HEK293 (cell line): ENCODE measurements around the gene C1QTNF12.

Experiments
- BCL11B ChIP-seq: fragments of 450-650 bp; formaldehyde crosslinking; IDR thresholded peaks from 2 replicates; pipeline ENCODE4 v1.5.1; 2016; ENCODE audit warnings: low read depth, missing biosample characterization, missing genetic modification characterization
- KLF10 ChIP-seq: fragments of 450-650 bp; IDR thresholded peaks from 2 replicates; pipeline ENCODE4 v1.5.1; 2018; ENCODE audit warnings: missing biosample characterization, mild to moderate bottlenecking, missing genetic modification characterization
- KLF9 ChIP-seq: fragments of 450-650 bp; formaldehyde crosslinking; IDR thresholded peaks from 2 replicates; pipeline ENCODE4 v1.5.1; 2016; ENCODE audit warnings: missing biosample characterization, missing genetic modification characterization, low read depth
- OSR2 ChIP-seq: fragments of 450-650 bp; formaldehyde crosslinking; IDR thresholded peaks from 2 replicates; pipeline ENCODE4 v1.5.1; 2016; ENCODE audit warnings: missing biosample characterization, missing genetic modification characterization
- SP2 ChIP-seq: fragments of 450-650 bp; formaldehyde crosslinking; IDR thresholded peaks from 2 replicates; pipeline ENCODE4 v1.5.1; 2016; ENCODE audit warnings: missing biosample characterization, missing genetic modification characterization
- YY2 ChIP-seq: fragments of 450-650 bp; formaldehyde crosslinking; IDR thresholded peaks from 2 replicates; pipeline ENCODE4 v1.5.1; 2016; ENCODE audit warnings: missing biosample characterization, missing genetic modification characterization
- ZFP41 ChIP-seq: fragments of 450-650 bp; formaldehyde crosslinking; IDR thresholded peaks from 2 replicates; pipeline ENCODE4 v1.5.1; 2016; ENCODE audit warnings: missing biosample characterization, missing genetic modification characterization, borderline replicate concordance
- ZNF184 ChIP-seq: fragments of 450-650 bp; IDR thresholded peaks from 2 replicates; pipeline ENCODE4 v1.5.1; 2018; ENCODE audit warnings: missing biosample characterization, mild to moderate bottlenecking, missing genetic modification characterization
- ZNF2 ChIP-seq: fragments of 450-650 bp; formaldehyde crosslinking; IDR thresholded peaks from 2 replicates; pipeline ENCODE4 v1.5.1; 2016; ENCODE audit warnings: missing biosample characterization, missing genetic modification characterization
- ZNF214 ChIP-seq: fragments of 450-650 bp; formaldehyde crosslinking; IDR thresholded peaks from 2 replicates; pipeline ENCODE4 v1.5.1; 2017; ENCODE audit warnings: missing biosample characterization, mild to moderate bottlenecking, missing genetic modification characterization, borderline replicate concordance
- ZNF221 ChIP-seq: fragments of 450-650 bp; formaldehyde crosslinking; IDR thresholded peaks from 2 replicates; pipeline ENCODE4 v1.5.1; 2017; ENCODE audit warnings: missing biosample characterization, missing genetic modification characterization, borderline replicate concordance
- ZNF223 ChIP-seq: fragments of 450-650 bp; formaldehyde crosslinking; IDR thresholded peaks from 2 replicates; pipeline ENCODE4 v1.5.1; 2016; ENCODE audit warnings: missing biosample characterization, missing genetic modification characterization
- ZNF239 ChIP-seq: fragments of 450-650 bp; formaldehyde crosslinking; IDR thresholded peaks from 2 replicates; pipeline ENCODE4 v1.5.1; 2016; ENCODE audit warnings: missing biosample characterization, missing genetic modification characterization
- ZNF292 ChIP-seq: fragments of 450-650 bp; formaldehyde crosslinking; IDR thresholded peaks from 2 replicates; pipeline ENCODE4 v1.5.1; 2016; ENCODE audit warnings: low read depth, missing biosample characterization, missing genetic modification characterization, borderline replicate concordance
- ZNF324 ChIP-seq: fragments of 450-650 bp; formaldehyde crosslinking; IDR thresholded peaks from 2 replicates; pipeline ENCODE4 v1.5.1; 2016; ENCODE audit warnings: missing biosample characterization, missing genetic modification characterization
- ZNF354C ChIP-seq: fragments of 450-650 bp; formaldehyde crosslinking; IDR thresholded peaks from 2 replicates; pipeline ENCODE4 v1.5.1; 2016; ENCODE audit warnings: missing biosample characterization, missing genetic modification characterization, low read depth, borderline replicate concordance
- ZNF391 ChIP-seq: fragments of 450-650 bp; formaldehyde crosslinking; IDR thresholded peaks from 2 replicates; pipeline ENCODE4 v1.5.1; 2016; ENCODE audit warnings: low read depth, missing biosample characterization, missing genetic modification characterization, borderline replicate concordance
- ZNF416 ChIP-seq: fragments of 450-650 bp; formaldehyde crosslinking; IDR thresholded peaks from 2 replicates; pipeline ENCODE4 v1.5.1; 2016; ENCODE audit warnings: missing biosample characterization, missing genetic modification characterization
- ZNF473 ChIP-seq: fragments of 450-650 bp; formaldehyde crosslinking; IDR thresholded peaks from 2 replicates; pipeline ENCODE4 v1.5.1; 2017; ENCODE audit warnings: missing biosample characterization, missing genetic modification characterization
- ZNF521 ChIP-seq: fragments of 450-650 bp; formaldehyde crosslinking; IDR thresholded peaks from 2 replicates; pipeline ENCODE4 v1.5.1; 2017; ENCODE audit warnings: missing biosample characterization, mild to moderate bottlenecking, missing genetic modification characterization
- ZNF560 ChIP-seq: fragments of 450-650 bp; formaldehyde crosslinking; IDR thresholded peaks from 2 replicates; pipeline ENCODE4 v1.5.1; 2017; ENCODE audit warnings: missing biosample characterization, missing genetic modification characterization, borderline replicate concordance
- ZNF561 ChIP-seq: fragments of 450-650 bp; IDR thresholded peaks from 2 replicates; pipeline ENCODE4 v1.5.1; 2018; ENCODE audit warnings: missing biosample characterization, missing genetic modification characterization, borderline replicate concordance
- ZNF585B ChIP-seq: fragments of 450-650 bp; formaldehyde crosslinking; IDR thresholded peaks from 2 replicates; pipeline ENCODE4 v1.5.1; 2016; ENCODE audit warnings: missing biosample characterization, missing genetic modification characterization
- ZNF654 ChIP-seq: fragments of 450-650 bp; formaldehyde crosslinking; IDR thresholded peaks from 2 replicates; pipeline ENCODE4 v1.5.1; 2016; ENCODE audit warnings: low read depth, missing biosample characterization, missing genetic modification characterization
- ZNF664 ChIP-seq: fragments of 450-650 bp; formaldehyde crosslinking; IDR thresholded peaks from 2 replicates; pipeline ENCODE4 v1.5.1; 2016; ENCODE audit warnings: missing biosample characterization, missing genetic modification characterization
- ZNF747 ChIP-seq: fragments of 450-650 bp; formaldehyde crosslinking; IDR thresholded peaks from 2 replicates; pipeline ENCODE4 v1.5.1; 2016; ENCODE audit warnings: missing biosample characterization, missing genetic modification characterization
- ZNF777 ChIP-seq: fragments of 450-650 bp; formaldehyde crosslinking; IDR thresholded peaks from 2 replicates; pipeline ENCODE4 v1.5.1; 2017; ENCODE audit warnings: missing biosample characterization, missing genetic modification characterization, borderline replicate concordance
- ZNF830 ChIP-seq: fragments of 450-650 bp; IDR thresholded peaks from 2 replicates; pipeline ENCODE4 v1.5.0; 2018; ENCODE audit warnings: missing biosample characterization, missing genetic modification characterization, low read depth, mild to moderate bottlenecking, moderate library complexity
- TF ChIP-seq, protein P1 (sequence below): fragments of 450-650 bp; formaldehyde crosslinking; IDR thresholded peaks from 2 replicates; pipeline ENCODE4 v1.5.1; 2016; ENCODE audit warnings: missing biosample characterization, missing genetic modification characterization
- TF ChIP-seq, protein P2 (sequence below): fragments of 450-650 bp; formaldehyde crosslinking; IDR thresholded peaks from 2 replicates; pipeline ENCODE4 v1.5.1; 2016; ENCODE audit warnings: missing biosample characterization, missing genetic modification characterization
- TF ChIP-seq, protein P3 (sequence below): fragments of 450-650 bp; formaldehyde crosslinking; IDR thresholded peaks from 2 replicates; pipeline ENCODE4 v1.5.1; 2016; ENCODE audit warnings: missing biosample characterization, missing genetic modification characterization
- TF ChIP-seq, protein P4 (sequence below): fragments of 450-650 bp; formaldehyde crosslinking; conservative IDR thresholded peaks from 2 replicates; pipeline ENCODE4 v1.5.1; 2016; ENCODE audit warnings: low read depth, missing biosample characterization, missing genetic modification characterization

The C1QTNF12 gene

DNA sequence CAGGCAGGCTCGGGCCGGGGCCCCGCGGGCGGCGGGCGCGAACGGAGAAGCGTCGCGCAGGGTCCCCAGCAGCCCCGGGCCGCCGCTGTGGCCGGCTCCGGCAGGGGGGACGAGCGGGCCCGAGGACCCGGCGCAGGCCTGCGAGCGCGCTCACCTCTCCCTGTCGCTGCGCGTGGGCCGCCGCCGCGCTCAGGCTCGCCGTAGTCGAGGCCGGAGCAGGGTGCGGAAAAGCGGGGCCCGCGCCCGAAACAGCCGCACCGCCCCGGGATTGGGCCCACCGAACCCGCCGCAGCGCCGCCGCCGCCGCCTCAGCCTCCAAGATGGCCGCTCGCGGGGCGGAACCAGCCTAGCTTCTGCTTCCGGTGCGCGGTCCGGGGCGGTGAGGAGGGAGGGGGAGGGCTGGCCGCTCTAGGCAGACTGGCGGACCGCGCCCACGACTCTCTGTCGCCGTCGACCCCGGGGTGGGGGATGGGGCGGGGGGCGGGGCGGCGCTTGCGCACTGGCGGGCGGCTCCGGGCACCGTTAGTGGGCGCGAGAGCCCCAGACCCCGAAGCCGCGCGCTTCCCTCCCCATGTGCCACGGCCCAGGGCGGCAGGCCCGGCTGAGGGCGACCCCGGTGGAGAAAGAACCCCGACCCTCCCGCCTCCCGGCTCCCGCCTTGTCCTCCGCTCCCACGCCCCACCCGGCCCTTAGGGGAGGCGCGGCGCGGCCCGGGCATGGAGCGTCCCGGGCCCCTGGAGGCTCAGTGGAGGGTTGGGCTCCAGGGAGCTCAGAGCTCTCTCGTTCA lies 27.2 kb upstream of the C1QTNF12 start, which contains the start of gene UBE2J2 (continued):
- TF ChIP-seq, protein P1, sequence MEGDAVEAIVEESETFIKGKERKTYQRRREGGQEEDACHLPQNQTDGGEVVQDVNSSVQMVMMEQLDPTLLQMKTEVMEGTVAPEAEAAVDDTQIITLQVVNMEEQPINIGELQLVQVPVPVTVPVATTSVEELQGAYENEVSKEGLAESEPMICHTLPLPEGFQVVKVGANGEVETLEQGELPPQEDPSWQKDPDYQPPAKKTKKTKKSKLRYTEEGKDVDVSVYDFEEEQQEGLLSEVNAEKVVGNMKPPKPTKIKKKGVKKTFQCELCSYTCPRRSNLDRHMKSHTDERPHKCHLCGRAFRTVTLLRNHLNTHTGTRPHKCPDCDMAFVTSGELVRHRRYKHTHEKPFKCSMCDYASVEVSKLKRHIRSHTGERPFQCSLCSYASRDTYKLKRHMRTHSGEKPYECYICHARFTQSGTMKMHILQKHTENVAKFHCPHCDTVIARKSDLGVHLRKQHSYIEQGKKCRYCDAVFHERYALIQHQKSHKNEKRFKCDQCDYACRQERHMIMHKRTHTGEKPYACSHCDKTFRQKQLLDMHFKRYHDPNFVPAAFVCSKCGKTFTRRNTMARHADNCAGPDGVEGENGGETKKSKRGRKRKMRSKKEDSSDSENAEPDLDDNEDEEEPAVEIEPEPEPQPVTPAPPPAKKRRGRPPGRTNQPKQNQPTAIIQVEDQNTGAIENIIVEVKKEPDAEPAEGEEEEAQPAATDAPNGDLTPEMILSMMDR (tag by site-specific recombination): no peak
- TF ChIP-seq ZNF2 (no peak), ZNF214 (tag by site-specific recombination) (no peak), ZNF292 (tag by site-specific recombination) (no peak), ZNF324 (tag by site-specific recombination) (no peak), ZNF560 (tag by site-specific recombination) (no peak), OSR2 (tag by site-specific recombination) (no peak), ZNF777 (tag by site-specific recombination) (no peak), ZNF223 (tag by site-specific recombination) (no peak), KLF9 (tag by site-specific recombination) (peak; percentile 62; the same call in 1 of the 2 replicates), ZNF561 (tag by site-specific recombination) (no peak), ZNF473 (tag by site-specific recombination) (no peak), ZNF184 (tag by site-specific recombination) (no peak), SP2 (tag by site-specific recombination) (peak; percentile 80), ZNF391 (tag by site-specific recombination) (no peak), ZNF585B (tag by site-specific recombination) (no peak), ZNF416 (tag by site-specific recombination) (no peak), ZNF747 (tag by site-specific recombination) (no peak), YY2 (peak; percentile 84), KLF10 (tag by site-specific recombination) (no peak), BCL11B (tag by site-specific recombination) (no peak), ZNF521 (no peak), ZNF354C (tag by site-specific recombination) (no peak), ZNF664 (no peak), ZNF830 (tag by site-specific recombination) (no peak), ZNF221 (tag by site-specific recombination) (no peak), ZNF654 (tag by site-specific recombination) (no peak), ZNF239 (tag by site-specific recombination) (no peak), ZFP41 (tag by site-specific recombination) (no peak)
- TF ChIP-seq, protein P2, sequence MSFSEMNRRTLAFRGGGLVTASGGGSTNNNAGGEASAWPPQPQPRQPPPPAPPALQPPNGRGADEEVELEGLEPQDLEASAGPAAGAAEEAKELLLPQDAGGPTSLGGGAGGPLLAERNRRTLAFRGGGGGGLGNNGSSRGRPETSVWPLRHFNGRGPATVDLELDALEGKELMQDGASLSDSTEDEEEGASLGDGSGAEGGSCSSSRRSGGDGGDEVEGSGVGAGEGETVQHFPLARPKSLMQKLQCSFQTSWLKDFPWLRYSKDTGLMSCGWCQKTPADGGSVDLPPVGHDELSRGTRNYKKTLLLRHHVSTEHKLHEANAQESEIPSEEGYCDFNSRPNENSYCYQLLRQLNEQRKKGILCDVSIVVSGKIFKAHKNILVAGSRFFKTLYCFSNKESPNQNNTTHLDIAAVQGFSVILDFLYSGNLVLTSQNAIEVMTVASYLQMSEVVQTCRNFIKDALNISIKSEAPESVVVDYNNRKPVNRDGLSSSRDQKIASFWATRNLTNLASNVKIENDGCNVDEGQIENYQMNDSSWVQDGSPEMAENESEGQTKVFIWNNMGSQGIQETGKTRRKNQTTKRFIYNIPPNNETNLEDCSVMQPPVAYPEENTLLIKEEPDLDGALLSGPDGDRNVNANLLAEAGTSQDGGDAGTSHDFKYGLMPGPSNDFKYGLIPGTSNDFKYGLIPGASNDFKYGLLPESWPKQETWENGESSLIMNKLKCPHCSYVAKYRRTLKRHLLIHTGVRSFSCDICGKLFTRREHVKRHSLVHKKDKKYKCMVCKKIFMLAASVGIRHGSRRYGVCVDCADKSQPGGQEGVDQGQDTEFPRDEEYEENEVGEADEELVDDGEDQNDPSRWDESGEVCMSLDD (tag by site-specific recombination): peak; percentile 54; the same call in 1 of the 2 replicates
- TF ChIP-seq, protein P3, sequence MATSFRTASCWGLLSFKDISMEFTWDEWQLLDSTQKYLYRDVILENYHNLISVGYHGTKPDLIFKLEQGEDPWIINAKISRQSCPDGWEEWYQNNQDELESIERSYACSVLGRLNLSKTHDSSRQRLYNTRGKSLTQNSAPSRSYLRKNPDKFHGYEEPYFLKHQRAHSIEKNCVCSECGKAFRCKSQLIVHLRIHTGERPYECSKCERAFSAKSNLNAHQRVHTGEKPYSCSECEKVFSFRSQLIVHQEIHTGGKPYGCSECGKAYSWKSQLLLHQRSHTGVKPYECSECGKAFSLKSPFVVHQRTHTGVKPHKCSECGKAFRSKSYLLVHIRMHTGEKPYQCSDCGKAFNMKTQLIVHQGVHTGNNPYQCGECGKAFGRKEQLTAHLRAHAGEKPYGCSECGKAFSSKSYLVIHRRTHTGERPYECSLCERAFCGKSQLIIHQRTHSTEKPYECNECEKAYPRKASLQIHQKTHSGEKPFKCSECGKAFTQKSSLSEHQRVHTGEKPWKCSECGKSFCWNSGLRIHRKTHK (tag by site-specific recombination): no peak
- TF ChIP-seq, protein P4, sequence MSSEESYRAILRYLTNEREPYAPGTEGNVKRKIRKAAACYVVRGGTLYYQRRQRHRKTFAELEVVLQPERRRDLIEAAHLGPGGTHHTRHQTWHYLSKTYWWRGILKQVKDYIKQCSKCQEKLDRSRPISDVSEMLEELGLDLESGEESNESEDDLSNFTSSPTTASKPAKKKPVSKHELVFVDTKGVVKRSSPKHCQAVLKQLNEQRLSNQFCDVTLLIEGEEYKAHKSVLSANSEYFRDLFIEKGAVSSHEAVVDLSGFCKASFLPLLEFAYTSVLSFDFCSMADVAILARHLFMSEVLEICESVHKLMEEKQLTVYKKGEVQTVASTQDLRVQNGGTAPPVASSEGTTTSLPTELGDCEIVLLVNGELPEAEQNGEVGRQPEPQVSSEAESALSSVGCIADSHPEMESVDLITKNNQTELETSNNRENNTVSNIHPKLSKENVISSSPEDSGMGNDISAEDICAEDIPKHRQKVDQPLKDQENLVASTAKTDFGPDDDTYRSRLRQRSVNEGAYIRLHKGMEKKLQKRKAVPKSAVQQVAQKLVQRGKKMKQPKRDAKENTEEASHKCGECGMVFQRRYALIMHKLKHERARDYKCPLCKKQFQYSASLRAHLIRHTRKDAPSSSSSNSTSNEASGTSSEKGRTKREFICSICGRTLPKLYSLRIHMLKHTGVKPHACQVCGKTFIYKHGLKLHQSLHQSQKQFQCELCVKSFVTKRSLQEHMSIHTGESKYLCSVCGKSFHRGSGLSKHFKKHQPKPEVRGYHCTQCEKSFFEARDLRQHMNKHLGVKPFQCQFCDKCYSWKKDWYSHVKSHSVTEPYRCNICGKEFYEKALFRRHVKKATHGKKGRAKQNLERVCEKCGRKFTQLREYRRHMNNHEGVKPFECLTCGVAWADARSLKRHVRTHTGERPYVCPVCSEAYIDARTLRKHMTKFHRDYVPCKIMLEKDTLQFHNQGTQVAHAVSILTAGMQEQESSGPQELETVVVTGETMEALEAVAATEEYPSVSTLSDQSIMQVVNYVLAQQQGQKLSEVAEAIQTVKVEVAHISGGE (tag by site-specific recombination): peak; percentile 89
